ENCODE measurements around the gene RBPJL. TPM values are rescaled to one million over a fixed set of nuclear protein-coding genes. Genes with fewer than 3 reads are reported as not detected.

The RBPJL gene
- total and polyA plus RNA-seq, 2 of the 13 experiments (the other 11 are each of a cell fraction or from before 2014, with no cell fraction given) = not detected

GRCh38 chr20:45347936-45348778 lies 41.5 kb downstream of the RBPJL start, which contains the start of gene SDC4 (continued):
- TF ChIP-seq ZNF34 (CRISPR knock-in tag; IDR thresholded peaks at IDR 0.05; ENCODE audit: borderline replicate concordance) (peak; percentile 53; the same call in 1 of the 2 replicates), IKZF5 (CRISPR knock-in tag; IDR thresholded peaks at IDR 0.05) (peak; percentile 66; the same call in 1 of the 2 replicates), YEATS2 (CRISPR knock-in tag; IDR thresholded peaks at IDR 0.05; ENCODE audit: borderline replicate concordance) (peak; percentile 48; the same call in 1 of the 2 replicates), ZNF607 (CRISPR knock-in tag; IDR thresholded peaks at IDR 0.05; ENCODE audit: borderline replicate concordance) (peak; percentile 88), PITX1 (CRISPR knock-in tag; IDR thresholded peaks at IDR 0.05) (peak; percentile 85; the same call in 1 of the 2 replicates), ZNF790 (CRISPR knock-in tag; IDR thresholded peaks at IDR 0.05; ENCODE audit: borderline replicate concordance) (peak; percentile 48; the same call in 1 of the 2 replicates), FIP1L1 (IDR thresholded peaks at IDR 0.05; ENCODE audit: borderline replicate concordance, insufficient read depth, low read depth, low read length) (peak; percentile 63; the same call in 1 of the 2 replicates), KDM6A (CRISPR knock-in tag; IDR thresholded peaks at IDR 0.05; ENCODE audit: low read depth) (no peak), ZNF781 (CRISPR knock-in tag; IDR thresholded peaks at IDR 0.05; ENCODE audit: borderline replicate concordance, not compliant biosample characterization) (peak; percentile 85), SP1 (IDR thresholded peaks at IDR 0.05) (no peak), SP1 (CRISPR knock-in tag; IDR thresholded peaks at IDR 0.05) (peak; percentile 69), ZSCAN20 (CRISPR knock-in tag; IDR thresholded peaks at IDR 0.05; ENCODE audit: borderline replicate concordance) (peak; percentile 89; the same call in 1 of the 2 replicates), FLYWCH1 (CRISPR knock-in tag; IDR thresholded peaks at IDR 0.05) (no peak), AGO1 (IDR thresholded peaks at IDR 0.05; ENCODE audit: low read depth, low read length, poor library complexity, severe bottlenecking) (peak; percentile 53), ZNF563 (CRISPR knock-in tag; IDR thresholded peaks at IDR 0.05) (peak; percentile 79), TFDP2 (CRISPR knock-in tag; IDR thresholded peaks at IDR 0.05) (peak; percentile 80), BRF2 (CRISPR knock-in tag; IDR thresholded peaks at IDR 0.05) (no peak; the same call in 1 of the 2 replicates)
- TF ChIP-seq, protein P1, sequence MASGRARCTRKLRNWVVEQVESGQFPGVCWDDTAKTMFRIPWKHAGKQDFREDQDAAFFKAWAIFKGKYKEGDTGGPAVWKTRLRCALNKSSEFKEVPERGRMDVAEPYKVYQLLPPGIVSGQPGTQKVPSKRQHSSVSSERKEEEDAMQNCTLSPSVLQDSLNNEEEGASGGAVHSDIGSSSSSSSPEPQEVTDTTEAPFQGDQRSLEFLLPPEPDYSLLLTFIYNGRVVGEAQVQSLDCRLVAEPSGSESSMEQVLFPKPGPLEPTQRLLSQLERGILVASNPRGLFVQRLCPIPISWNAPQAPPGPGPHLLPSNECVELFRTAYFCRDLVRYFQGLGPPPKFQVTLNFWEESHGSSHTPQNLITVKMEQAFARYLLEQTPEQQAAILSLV (CRISPR knock-in tag; IDR thresholded peaks at IDR 0.05; ENCODE audit: borderline replicate concordance) = peak; percentile 96; the same call in 1 of the 2 replicates
- TF ChIP-seq, protein P2, sequence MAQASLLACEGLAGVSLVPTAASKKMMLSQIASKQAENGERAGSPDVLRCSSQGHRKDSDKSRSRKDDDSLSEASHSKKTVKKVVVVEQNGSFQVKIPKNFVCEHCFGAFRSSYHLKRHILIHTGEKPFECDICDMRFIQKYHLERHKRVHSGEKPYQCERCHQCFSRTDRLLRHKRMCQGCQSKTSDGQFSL (CRISPR knock-in tag; IDR thresholded peaks at IDR 0.05) = peak; percentile 85

All from HepG2 (cell line).